Kidney (tissue), 14 donors: Measurements from ENCODE around the gene ZSWIM2. TPM values are rescaled to one million over a fixed set of nuclear protein-coding genes. Genes with fewer than 3 reads are reported as not detected.
"Not testable (repeated sequence)": the region's sequence is repeated elsewhere in the genome, so short reads cannot be mapped to it uniquely, and the experiment has no call there.

Experiments
- DNase-seq, 5 donors: peaks; one replicate each; pipeline ENCODE4 v3.0.0-alpha.2; 2013 to 2020
- FAIRE-seq: peaks from 2 replicates; lab custom pipeline; 2012; peaks lifted over from hg19 to GRCh38; lab: Jason Lieb, UNC
- H3K27ac ChIP-seq, 2 donors: one replicate each; pipeline ENCODE4 v1.7.0; 2013; ENCODE audit warnings: low read depth in 2 of 2, low read length in 2 of 2, inconsistent platforms in 1 of 2
- H3K27me3 ChIP-seq: one replicate; pipeline ENCODE4 v1.7.1; 2013; ENCODE audit warnings: low read length, inconsistent platforms; ENCODE audit not compliant: control insufficient read depth, insufficient read depth
- H3K36me3 ChIP-seq, 3 donors: one replicate each; pipeline versions ENCODE4 v1.7.0 to v1.7.1; 2013; ENCODE audit warnings: low read length in 3 of 3, control low read depth in 1 of 3, inconsistent platforms in 1 of 3; ENCODE audit not compliant: insufficient read depth in 3 of 3, control insufficient read depth in 2 of 3
- H3K4me1 ChIP-seq, 3 donors: one replicate each; pipeline versions ENCODE4 v1.7.0 to v1.7.1; 2013; ENCODE audit warnings: low read length in 3 of 3, inconsistent platforms in 1 of 3, low read depth in 1 of 3; ENCODE audit not compliant: control insufficient read depth in 2 of 3, insufficient read depth in 2 of 3
- H3K4me3 ChIP-seq, 3 donors: one replicate each; pipeline versions ENCODE4 v1.7.0 to v1.8.1; 2013; ENCODE audit warnings: low read length in 3 of 3, control low read depth in 1 of 3, inconsistent platforms in 1 of 3
- H3K9ac ChIP-seq, 3 donors: one replicate each; pipeline versions ENCODE4 v1.7.0 to v1.7.1; 2013; ENCODE audit warnings: low read length in 3 of 3, control low read depth in 1 of 3, inconsistent platforms in 1 of 3
- H3K9me3 ChIP-seq, 3 donors: one replicate each; pipeline versions ENCODE4 v1.7.0 to v1.7.1; 2013; ENCODE audit warnings: low read length in 3 of 3, control low read depth in 1 of 3, inconsistent platforms in 1 of 3; ENCODE audit not compliant: control insufficient read depth in 2 of 3, insufficient read depth in 1 of 3
- intact Hi-C: fragments of 100-400 bp; cut with DNase I; formaldehyde crosslinking; loops from one replicate; pipeline ENCODE4 v1.11.1; 2022
- polyA plus RNA-seq: library from polyadenylated mRNA; stranded (reverse); fragments of 350-450 nt; fragmentation: Illumina TruSeq; extraction: RNeasy Lipid Tissue Mini Kit (QIAGEN cat#74804); gene quantifications from one replicate; pipeline ENCODE4 v1.2.3, GENCODE V29; 2014; ENCODE audit warnings: low read depth, low replicate concordance; ENCODE audit not compliant: insufficient read depth
- total RNA-seq: library from RNA; stranded (reverse); fragmentation: NEBNext Ultra II Directional; extraction: Animal tissue kit (Norgen Biotek cat#: 25700); gene quantifications from one replicate; pipeline ENCODE4 v1.2.1, GENCODE V29; 2021
- TF ChIP-seq, protein P1 (sequence below): IDR thresholded peaks from 3 replicates; pipeline ENCODE4 v1.5.1; 2012; ENCODE audit warnings: mild to moderate bottlenecking, moderate library complexity, borderline replicate concordance; ENCODE audit not compliant: insufficient read depth; ENCODE audit errors: extremely low read depth
- donor health status: control.
- donor health status: control.
- donor health status: control.
- donor health status: control.
- donor health status: control.
- donor health status: DM: yes; HTN: yes; CAD: no.
- donor health status: Normal renal cell carcinoma (clear cell type).

ZSWIM2 gene
- total and polyA plus RNA-seq, 2 donors from 2014 or later = not detected

DNA sequence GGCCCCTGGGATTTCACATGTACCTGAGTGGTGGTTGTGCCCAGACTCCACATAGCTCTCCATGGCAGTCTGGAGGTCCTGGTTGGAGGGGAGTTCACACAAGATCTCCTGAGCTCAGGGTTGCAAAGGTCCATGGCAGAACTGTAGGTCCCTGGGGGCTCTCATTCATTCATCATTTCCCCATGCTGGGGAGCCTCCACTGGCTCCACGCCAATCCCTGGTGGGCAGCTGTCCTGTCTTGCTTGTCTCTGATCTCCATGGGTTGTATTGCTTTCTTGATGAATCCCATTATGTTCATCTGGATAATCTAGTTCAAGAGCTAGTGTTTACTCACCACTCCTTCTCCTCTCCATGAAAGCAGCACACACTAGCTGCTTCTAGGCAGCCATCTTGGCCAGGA lies 42.4 kb downstream of the ZSWIM2 start:
- Histone ChIP-seq H3K4me3 (no peak overlapping the region), H3K27ac (no peak overlapping the region), H3K36me3 (no peaks in the 10 kb centered on the region), H3K9ac (no peak overlapping the region), H3K9me3 (no peaks in the 10 kb centered on the region), H3K27me3 (no peaks in the 10 kb centered on the region), H3K4me1 (no peaks in the 10 kb centered on the region)
- no peak for DNase-seq
- FAIRE-seq = no peak
- TF ChIP-seq, protein P1, sequence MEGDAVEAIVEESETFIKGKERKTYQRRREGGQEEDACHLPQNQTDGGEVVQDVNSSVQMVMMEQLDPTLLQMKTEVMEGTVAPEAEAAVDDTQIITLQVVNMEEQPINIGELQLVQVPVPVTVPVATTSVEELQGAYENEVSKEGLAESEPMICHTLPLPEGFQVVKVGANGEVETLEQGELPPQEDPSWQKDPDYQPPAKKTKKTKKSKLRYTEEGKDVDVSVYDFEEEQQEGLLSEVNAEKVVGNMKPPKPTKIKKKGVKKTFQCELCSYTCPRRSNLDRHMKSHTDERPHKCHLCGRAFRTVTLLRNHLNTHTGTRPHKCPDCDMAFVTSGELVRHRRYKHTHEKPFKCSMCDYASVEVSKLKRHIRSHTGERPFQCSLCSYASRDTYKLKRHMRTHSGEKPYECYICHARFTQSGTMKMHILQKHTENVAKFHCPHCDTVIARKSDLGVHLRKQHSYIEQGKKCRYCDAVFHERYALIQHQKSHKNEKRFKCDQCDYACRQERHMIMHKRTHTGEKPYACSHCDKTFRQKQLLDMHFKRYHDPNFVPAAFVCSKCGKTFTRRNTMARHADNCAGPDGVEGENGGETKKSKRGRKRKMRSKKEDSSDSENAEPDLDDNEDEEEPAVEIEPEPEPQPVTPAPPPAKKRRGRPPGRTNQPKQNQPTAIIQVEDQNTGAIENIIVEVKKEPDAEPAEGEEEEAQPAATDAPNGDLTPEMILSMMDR = no peak
- intact Hi-C loops = no loop called here

DNA sequence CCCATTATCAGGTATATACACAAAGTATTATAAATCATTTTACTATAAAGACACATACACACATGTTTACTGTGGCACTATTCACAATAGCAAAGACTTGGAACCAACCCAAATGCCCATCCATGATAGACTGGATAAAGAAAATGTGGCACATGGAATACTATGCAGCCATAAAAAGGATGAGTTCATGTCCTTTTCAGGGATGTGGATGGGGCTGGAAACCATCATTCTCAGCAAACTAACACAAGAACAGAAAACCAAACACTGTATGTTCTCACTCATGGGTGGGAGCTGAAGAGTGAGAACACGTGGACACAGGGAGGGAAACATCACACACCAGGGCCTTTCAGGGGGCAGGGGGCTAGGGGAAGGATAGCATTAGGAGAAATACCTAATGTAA lies 50.4 kb downstream of the ZSWIM2 start:
- H3K9me3 ChIP-seq, H3K9ac ChIP-seq, H3K27ac ChIP-seq, FAIRE-seq, intact Hi-C loops, H3K4me3 ChIP-seq, H3K36me3 ChIP-seq, H3K4me1 ChIP-seq, DNase-seq, H3K27me3 ChIP-seq: not testable (repeated sequence)

DNA sequence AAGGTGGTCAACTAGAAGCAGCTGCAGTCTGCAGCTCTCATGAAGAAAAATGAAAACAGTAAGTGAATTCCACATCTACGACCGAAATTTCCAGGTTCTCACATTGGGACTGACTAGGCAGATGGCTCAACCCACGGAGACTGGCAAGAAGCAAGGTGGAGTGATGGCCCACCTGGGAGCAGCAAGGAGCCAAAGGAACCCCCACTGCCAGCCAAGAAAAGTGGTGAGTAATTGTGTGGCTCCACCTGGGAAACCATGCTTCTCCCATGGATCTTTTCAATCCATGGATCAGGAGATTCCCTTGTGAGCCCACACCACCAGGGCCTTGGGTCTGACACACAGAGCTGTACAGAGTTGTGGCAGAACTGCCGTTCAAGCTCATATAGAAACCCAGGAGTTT lies 64.0 kb downstream of the ZSWIM2 start:
- TF ChIP-seq, protein P1 = no peak
- no peak overlapping the region for H3K27ac ChIP-seq
- H3K4me3 ChIP-seq = no peak overlapping the region
- peaks cover 0 to 13% (median 2%) of the 10 kb centered on the region in 3 donors for H3K9me3 ChIP-seq
- intact Hi-C loops = no loop called here
- no peak overlapping the region for H3K9ac ChIP-seq
- no peaks in the 10 kb centered on the region for H3K4me1 ChIP-seq
- H3K36me3 ChIP-seq = no peaks in the 10 kb centered on the region
- no peak for FAIRE-seq
- no peaks in the 10 kb centered on the region for H3K27me3 ChIP-seq
- DNase-seq = no peak

DNA sequence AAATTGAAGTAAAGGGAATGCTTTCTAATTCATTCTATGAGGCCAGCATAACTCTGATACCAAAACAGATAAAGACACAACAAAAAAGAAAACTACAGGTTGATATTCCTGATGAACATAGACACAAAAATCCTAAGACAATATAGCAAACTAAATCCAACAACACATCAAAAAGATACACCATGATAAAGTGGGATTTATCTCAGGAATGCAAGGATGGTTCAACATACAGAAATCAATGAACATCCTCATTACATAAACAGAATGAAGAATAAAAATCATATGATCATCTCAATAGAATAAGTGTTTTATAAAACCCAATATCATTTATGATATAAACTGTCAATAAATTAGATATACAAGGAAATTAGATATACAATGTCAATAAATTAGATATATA lies 65.7 kb downstream of the ZSWIM2 start:
- intact Hi-C loops = no loop called here
- FAIRE-seq (no peak), DNase-seq (no peak)
- no peaks in the 10 kb centered on the region for H3K27me3 ChIP-seq
- H3K27ac ChIP-seq = no peak overlapping the region
- TF ChIP-seq, protein P1 = no peak
- H3K4me1 ChIP-seq = no peaks in the 10 kb centered on the region
- no peak overlapping the region for H3K9ac ChIP-seq
- H3K9me3 ChIP-seq = peaks cover 0 to 13% (median 2%) of the 10 kb centered on the region in 3 donors
- no peak overlapping the region for H3K4me3 ChIP-seq
- no peaks in the 10 kb centered on the region for H3K36me3 ChIP-seq
